Sigmoid colon (tissue), 4 donors: ENCODE data around the gene HBS1L.

ENCODE experiments used
- POLR2A ChIP-seq, 2 donors: fragments of 450-650 bp; IDR thresholded peaks; one replicate each; pipeline ENCODE4 v1.6.1; 2016; ENCODE audit warnings: antibody characterized with exemption in 2 of 2, mild to moderate bottlenecking in 2 of 2, moderate library complexity in 2 of 2
- POLR2AphosphoS5 ChIP-seq, 4 donors: sonication (generic); formaldehyde crosslinking; IDR thresholded peaks; one replicate each; pipeline ENCODE4 v1.6.1; 2017; ENCODE audit warnings: antibody characterized with exemption in 4 of 4

DNA sequence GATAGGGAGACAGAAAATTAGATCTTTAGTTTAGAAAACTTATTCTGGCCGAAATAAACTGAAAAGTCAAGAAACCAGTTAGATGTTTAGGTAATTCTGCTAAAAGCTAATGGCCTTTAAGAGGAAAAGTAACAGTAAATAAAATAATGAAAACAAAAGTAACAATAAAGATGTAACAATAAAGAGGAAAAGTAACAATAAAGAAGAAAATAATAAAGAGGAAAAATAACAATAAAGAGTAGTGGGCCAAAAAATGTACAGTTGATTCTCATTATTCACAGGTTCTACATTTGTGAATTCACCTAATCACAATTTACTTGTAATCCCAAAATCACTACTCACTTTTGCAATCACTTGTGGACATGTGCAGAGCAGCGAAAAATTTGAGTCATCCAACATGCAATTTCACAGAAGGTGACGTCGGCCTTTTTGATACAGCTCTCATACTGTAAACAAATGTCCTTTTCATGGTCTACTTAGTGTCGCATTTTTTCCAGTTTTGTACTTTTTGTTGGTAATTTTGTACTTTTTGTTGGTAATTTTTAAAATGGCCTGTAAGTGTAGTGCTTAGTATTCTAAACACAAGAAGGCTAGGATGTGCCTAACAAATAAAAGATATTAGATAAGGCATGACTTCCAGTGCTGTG is 24.0 kb downstream of the HBS1L start:
- TF ChIP-seq POLR2AphosphoS5 (IDR thresholded peaks at IDR 0.05): no peak
- TF ChIP-seq POLR2A (IDR thresholded peaks at IDR 0.05): no peak
